ENCODE measurements around the gene AK1.

Gene AK1

DNA sequence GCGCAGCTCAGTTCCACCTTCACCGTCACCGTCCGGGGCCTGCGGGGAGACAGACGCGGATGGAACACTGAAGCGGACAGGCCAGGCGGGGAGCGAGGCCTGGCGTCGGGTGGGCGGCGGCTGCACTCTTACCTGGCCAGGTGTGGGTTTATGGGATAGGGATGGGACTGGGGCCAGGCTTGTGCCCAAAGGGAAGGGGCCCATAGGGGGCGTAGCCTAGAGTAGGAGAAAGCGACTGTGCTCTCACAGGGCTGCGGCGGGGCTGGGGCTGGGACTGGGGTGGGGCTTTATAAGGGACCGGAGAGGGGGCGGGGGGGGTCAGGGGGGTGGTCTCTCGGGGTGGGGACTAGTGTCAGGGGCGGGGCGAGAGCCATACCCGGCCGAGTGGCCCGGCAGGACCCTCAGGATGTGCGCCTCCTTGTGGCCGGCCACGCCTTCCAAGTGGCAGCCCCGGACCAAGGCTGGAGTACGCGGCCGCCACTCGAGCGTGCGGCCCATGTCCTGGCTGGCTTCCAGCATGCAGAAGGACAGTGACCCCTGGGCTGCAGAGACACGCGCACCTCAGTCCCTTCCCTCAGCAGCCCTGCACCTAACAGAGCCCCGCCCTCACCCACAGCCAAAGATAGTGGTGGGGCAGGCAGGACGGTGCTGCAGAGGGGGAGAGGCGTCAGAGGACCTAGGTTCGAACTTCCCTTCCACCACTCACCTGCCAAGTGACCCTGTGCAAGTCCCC is 52.0 kb downstream of the AK1 start:
- peaks cover 67% of the 10 kb centered on the region for H3K36me3 ChIP-seq (ENCODE audit: control insufficient read depth, insufficient read depth, low read length, severe bottlenecking)
- H3K9ac ChIP-seq (ENCODE audit: low read length) = no peak overlapping the region
- DNase-seq (ENCODE audit: low read depth) = no peak
- H3K4me1 ChIP-seq (ENCODE audit: control insufficient read depth, insufficient read depth, low read length) = peaks cover 29% of the 10 kb centered on the region
- H3K27me3 ChIP-seq (replicated peaks; ENCODE audit: control insufficient read depth, insufficient read depth, low read length) = no peaks in the 10 kb centered on the region
- H3K4me3 ChIP-seq (ENCODE audit: low read length) = no peak overlapping the region
- H3K9me3 ChIP-seq (ENCODE audit: control insufficient read depth, low read length) = no peaks in the 10 kb centered on the region

DNA sequence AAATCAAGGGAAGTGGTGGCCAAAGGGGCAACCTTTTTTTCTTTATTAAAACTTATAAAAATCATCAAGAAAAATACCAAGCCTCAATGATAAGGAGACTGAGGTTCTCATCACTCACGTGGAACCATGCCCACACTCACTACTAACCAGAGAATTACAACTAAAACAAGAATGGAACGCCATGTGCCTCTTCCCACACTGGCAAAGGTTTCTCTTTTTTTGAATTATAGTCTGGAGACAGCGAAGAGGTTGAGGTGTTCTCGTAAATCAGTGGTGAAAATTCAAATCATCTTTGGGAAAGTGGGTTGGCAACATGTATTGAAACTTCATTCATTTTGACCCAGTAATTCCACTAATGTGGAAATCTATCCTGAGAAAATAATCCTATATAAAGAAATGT is 55.4 kb downstream of the AK1 start:
- H3K4me1 ChIP-seq (ENCODE audit: control insufficient read depth, insufficient read depth, low read length) = peaks cover 13% of the 10 kb centered on the region
- no peak overlapping the region for H3K9ac ChIP-seq (ENCODE audit: low read length)
- H3K36me3 ChIP-seq (ENCODE audit: control insufficient read depth, insufficient read depth, low read length, severe bottlenecking) = peaks cover 78% of the 10 kb centered on the region
- no peaks in the 10 kb centered on the region for H3K27me3 ChIP-seq (replicated peaks; ENCODE audit: control insufficient read depth, insufficient read depth, low read length)
- DNase-seq (ENCODE audit: low read depth) = no peak
- H3K9me3 ChIP-seq (ENCODE audit: control insufficient read depth, low read length) = no peaks in the 10 kb centered on the region
- no peak overlapping the region for H3K4me3 ChIP-seq (ENCODE audit: low read length)

DNA sequence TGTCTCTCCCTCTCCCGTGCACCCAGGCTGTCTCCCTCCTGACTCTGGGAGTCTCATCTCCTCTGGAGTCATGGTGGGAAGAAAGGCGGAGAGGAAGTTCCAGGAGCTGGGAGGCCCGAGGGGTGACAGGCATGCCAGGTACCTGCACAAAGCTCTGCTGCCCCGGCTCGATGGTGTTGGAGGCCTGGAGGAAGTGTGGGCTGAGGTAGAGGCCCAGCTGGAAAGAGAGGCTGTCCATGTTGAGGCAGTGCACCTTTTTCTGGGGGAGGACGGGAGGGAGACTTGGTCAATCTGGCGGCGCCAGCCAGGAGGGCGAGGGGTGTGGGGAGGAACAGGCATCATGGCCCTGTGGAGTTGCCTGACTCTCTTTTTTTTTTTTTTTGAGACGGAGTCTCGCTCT is 58.9 kb downstream of the AK1 start:
- no peak overlapping the region for H3K4me3 ChIP-seq (ENCODE audit: low read length)
- no peak for DNase-seq (ENCODE audit: low read depth)
- H3K9me3 ChIP-seq (ENCODE audit: control insufficient read depth, low read length) = no peaks in the 10 kb centered on the region
- H3K9ac ChIP-seq (ENCODE audit: low read length) = no peak overlapping the region
- H3K36me3 ChIP-seq (ENCODE audit: control insufficient read depth, insufficient read depth, low read length, severe bottlenecking) = peaks cover 81% of the 10 kb centered on the region
- peaks cover 15% of the 10 kb centered on the region for H3K4me1 ChIP-seq (ENCODE audit: control insufficient read depth, insufficient read depth, low read length)
- no peaks in the 10 kb centered on the region for H3K27me3 ChIP-seq (replicated peaks; ENCODE audit: control insufficient read depth, insufficient read depth, low read length)

DNA sequence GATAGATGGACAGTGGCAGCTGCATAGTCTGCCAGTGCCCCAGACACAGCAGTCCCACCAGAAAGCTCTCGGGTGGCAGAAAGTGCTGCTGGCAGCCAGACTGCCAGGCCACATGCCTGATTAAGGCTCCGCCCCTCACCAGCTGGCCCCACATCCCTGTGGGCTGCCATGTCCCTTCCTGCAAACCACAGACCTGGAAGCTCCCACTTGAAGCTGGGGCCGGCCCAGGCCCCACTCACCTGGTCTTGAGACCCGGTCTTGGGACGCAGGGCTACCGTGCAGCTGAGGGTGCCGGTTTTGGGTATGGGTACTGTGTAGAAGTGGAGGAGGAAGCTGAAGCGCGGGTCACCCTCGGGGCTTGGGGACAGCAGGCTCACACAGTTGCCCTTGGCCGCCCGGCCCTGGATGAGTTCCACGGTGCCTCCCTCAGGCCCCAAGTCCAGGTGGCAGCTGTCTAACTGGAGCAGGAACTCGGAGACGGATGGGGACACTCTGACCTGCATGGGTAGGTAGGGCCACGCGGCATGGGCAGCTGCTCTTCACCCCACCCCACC is 59.5 kb downstream of the AK1 start:
- no peak for DNase-seq (ENCODE audit: low read depth)
- Histone ChIP-seq H3K36me3 (ENCODE audit: control insufficient read depth, insufficient read depth, low read length, severe bottlenecking) (peaks cover 84% of the 10 kb centered on the region), H3K4me3 (ENCODE audit: low read length) (no peak overlapping the region), H3K27me3 (replicated peaks; ENCODE audit: control insufficient read depth, insufficient read depth, low read length) (no peaks in the 10 kb centered on the region), H3K9me3 (ENCODE audit: control insufficient read depth, low read length) (no peaks in the 10 kb centered on the region), H3K4me1 (ENCODE audit: control insufficient read depth, insufficient read depth, low read length) (peaks cover 15% of the 10 kb centered on the region), H3K9ac (ENCODE audit: low read length) (peak overlapping the region; percentile 65)

DNA sequence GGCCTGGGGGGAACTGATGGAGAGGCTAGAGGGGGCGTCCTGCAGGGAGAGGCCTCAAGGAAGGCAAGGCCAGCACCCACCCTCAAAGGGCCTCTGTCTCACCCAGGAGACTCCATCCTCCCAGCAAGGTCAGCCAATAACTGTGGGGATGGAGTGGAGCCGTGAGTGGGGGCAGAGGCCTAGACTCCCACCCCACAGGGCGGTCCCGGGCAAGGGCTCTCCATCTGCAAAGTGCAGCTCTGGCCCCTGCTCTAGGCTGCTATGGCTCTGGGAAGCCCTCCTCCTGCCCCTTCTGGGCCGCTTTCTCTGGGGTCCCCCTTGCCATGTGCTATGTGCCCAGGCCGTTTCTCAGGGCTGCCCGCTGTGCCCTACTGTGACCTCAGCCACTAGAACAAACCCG is 60.7 kb downstream of the AK1 start:
- no peak overlapping the region for H3K4me3 ChIP-seq (ENCODE audit: low read length)
- H3K9me3 ChIP-seq (ENCODE audit: control insufficient read depth, low read length) = no peaks in the 10 kb centered on the region
- peaks cover 86% of the 10 kb centered on the region for H3K36me3 ChIP-seq (ENCODE audit: control insufficient read depth, insufficient read depth, low read length, severe bottlenecking)
- H3K4me1 ChIP-seq (ENCODE audit: control insufficient read depth, insufficient read depth, low read length) = peaks cover 10% of the 10 kb centered on the region
- DNase-seq (ENCODE audit: low read depth) = no peak
- peak overlapping the region; percentile 65 for H3K9ac ChIP-seq (ENCODE audit: low read length)
- no peaks in the 10 kb centered on the region for H3K27me3 ChIP-seq (replicated peaks; ENCODE audit: control insufficient read depth, insufficient read depth, low read length)

All from adipocyte (in vitro differentiated cells).